GM12878 (cell line): ENCODE measurements around the gene PELI1. TPM values are rescaled to one million over a fixed set of nuclear protein-coding genes. Genes with fewer than 3 reads are reported as not detected.
A peak's percentile ranks its signal among the peaks of the same experiment; 100 is the strongest.

Experiments
- ATAC-seq: fragments of 200-7000 bp; cut with Tn5 transposase; 3 replicates; pipeline ENCODE4 v1.9.1; 2020; ENCODE audit warnings: mild to moderate bottlenecking, moderate library complexity
- BruUV-seq: library from RNA; stranded (reverse); fragments of 400-500 nt; replicated peaks from 2 replicates; lab custom pipeline; 2021; lab: Mats Ljungman, UMichigan
- CTCF ChIA-PET: fragments of 300-600 bp; sonication (Branson Sonifier 250); formaldehyde crosslinking; extraction: SDS; loops from one replicate; lab custom pipeline; 2021; ENCODE audit warnings: inconsistent platforms; lab: Yijun Ruan, JAX
- POLR2A ChIA-PET: fragments of 350-600 bp; formaldehyde crosslinking; extraction: SDS; loops from one replicate; lab custom pipeline; 2021; ENCODE audit warnings: inconsistent platforms; lab: Charles Lee
- RAD21 ChIA-PET: fragments of 300-600 bp; sonication (Branson Sonifier 250); formaldehyde crosslinking; loops from one replicate; lab custom pipeline; 2023; ENCODE audit warnings: antibody characterized with exemption; ENCODE audit not compliant: unreplicated experiment; lab: Charles Lee
- SMC1A ChIA-PET: fragments of 300-600 bp; sonication (Branson Sonifier 250); formaldehyde crosslinking; loops from one replicate; lab custom pipeline; 2023; ENCODE audit not compliant: unreplicated experiment, uncharacterized antibody; lab: Charles Lee
- DNase-seq: peaks from one replicate; pipeline ENCODE4 v3.0.0-alpha.2; 2011; ENCODE audit warnings: low read depth, low spot score
- FAIRE-seq: peaks from 3 replicates; lab custom pipeline; 2011; peaks lifted over from hg19 to GRCh38; lab: Jason Lieb, UNC
- H2AFZ ChIP-seq: 2 replicates; pipeline ENCODE4 v1.6.0; 2011; ENCODE audit warnings: low read depth, low read length, control low read depth; ENCODE audit not compliant: control insufficient read depth
- H3K27ac ChIP-seq: 2 replicates; pipeline ENCODE4 v1.5.1; 2011; ENCODE audit warnings: control low read depth; ENCODE audit not compliant: control insufficient read depth, insufficient read depth
- H3K27me3 ChIP-seq, 2 experiments: replicated peaks in 1 of 2; 2 replicates each; pipeline versions ENCODE4 v1.6.0 to v1.6.1; 2011; ENCODE audit warnings: low read length in 1 of 2; ENCODE audit not compliant: control insufficient read depth in 2 of 2, insufficient read depth in 2 of 2
- H3K36me3 ChIP-seq, 2 experiments: 2 replicates each; pipeline ENCODE4 v1.5.1; 2011; ENCODE audit warnings: low read length in 1 of 2; ENCODE audit not compliant: control insufficient read depth in 2 of 2, insufficient read depth in 2 of 2
- H3K4me1 ChIP-seq: 2 replicates; pipeline ENCODE4 v1.6.1; 2011; ENCODE audit warnings: mild to moderate bottlenecking, low read length, moderate library complexity, mixed read lengths; ENCODE audit not compliant: control insufficient read depth, insufficient read depth
- H3K4me2 ChIP-seq: 2 replicates; pipeline ENCODE4 v1.6.0; 2011; ENCODE audit warnings: control low read depth; ENCODE audit not compliant: control insufficient read depth, insufficient read depth
- H3K4me3 ChIP-seq: fragments of 200-600 bp; sonication (generic); 2 replicates; pipeline ENCODE4 v1.5.1; 2016
- H3K79me2 ChIP-seq: 2 replicates; pipeline ENCODE4 v1.6.0; 2011; ENCODE audit warnings: low read length; ENCODE audit not compliant: control insufficient read depth, insufficient read depth
- H3K9ac ChIP-seq: 2 replicates; pipeline ENCODE4 v1.8.0; 2011; ENCODE audit warnings: low read length, control low read depth, mixed read lengths; ENCODE audit not compliant: control insufficient read depth, insufficient read depth
- H3K9me3 ChIP-seq: replicated peaks from 3 replicates; pipeline ENCODE4 v1.5.1; 2011; ENCODE audit warnings: mild to moderate bottlenecking, low read length; ENCODE audit not compliant: control insufficient read depth, insufficient read depth
- H4K20me1 ChIP-seq: 2 replicates; pipeline ENCODE4 v1.6.0; 2011; ENCODE audit not compliant: control insufficient read depth, insufficient read depth
- CHD4 ChIP-seq: fragments of 200-600 bp; sonication (generic); IDR thresholded peaks from 2 replicates; pipeline ENCODE4 v1.6.1; 2016; ENCODE audit warnings: mild to moderate bottlenecking
- EGR1 ChIP-seq, 2 experiments: IDR thresholded peaks; 1 replicate in 1 of 2; 2 replicates in 1 of 2; pipeline ENCODE4 v1.6.1; 2011 to 2012; ENCODE audit warnings: low read depth in 2 of 2, low read length in 2 of 2, borderline replicate concordance in 1 of 2, mild to moderate bottlenecking in 1 of 2, moderate library complexity in 1 of 2
- GATAD2B ChIP-seq: fragments of 450-650 bp; conservative IDR thresholded peaks from 2 replicates; pipeline ENCODE4 v1.6.1; 2017; ENCODE audit warnings: low read depth, mild to moderate bottlenecking, moderate library complexity
- HDAC6 ChIP-seq: fragments of 200-600 bp; sonication (generic); IDR thresholded peaks from one replicate; pipeline ENCODE4 v1.8.0; 2017; ENCODE audit warnings: antibody characterized with exemption; ENCODE audit not compliant: unreplicated experiment
- IKZF1 ChIP-seq: fragments of 450-650 bp; conservative IDR thresholded peaks from 2 replicates; pipeline ENCODE4 v1.6.1; 2017; ENCODE audit warnings: antibody characterized with exemption, mild to moderate bottlenecking
- LARP7 ChIP-seq: fragments of 450-650 bp; IDR thresholded peaks from 2 replicates; pipeline ENCODE4 v1.6.1; 2017; ENCODE audit warnings: mild to moderate bottlenecking
- MEF2B ChIP-seq: fragments of 450-650 bp; IDR thresholded peaks from 2 replicates; pipeline ENCODE4 v1.6.1; 2018; ENCODE audit warnings: mild to moderate bottlenecking, moderate library complexity; ENCODE audit not compliant: partially characterized antibody, poor library complexity, severe bottlenecking
- NRF1 ChIP-seq: conservative IDR thresholded peaks from 2 replicates; pipeline ENCODE4 v1.6.1; 2011; ENCODE audit warnings: mild to moderate bottlenecking, low read depth, low read length, improper control_type of control experiment
- PBX3 ChIP-seq: IDR thresholded peaks from 2 replicates; pipeline ENCODE4 v1.6.1; 2011; ENCODE audit warnings: mild to moderate bottlenecking, low read depth, low read length, moderate library complexity; ENCODE audit not compliant: insufficient replicate concordance
- RUNX3 ChIP-seq: IDR thresholded peaks from 2 replicates; pipeline ENCODE4 v1.6.1; 2012; ENCODE audit warnings: low read length, inconsistent platforms
- SREBF2 ChIP-seq: IDR thresholded peaks from 2 replicates; pipeline ENCODE4 v1.6.1; 2012; ENCODE audit warnings: mild to moderate bottlenecking, low read length
- ZBTB33 ChIP-seq: fragments of 450-650 bp; IDR thresholded peaks from 2 replicates; pipeline ENCODE4 v1.6.1; 2017; ENCODE audit warnings: mild to moderate bottlenecking
- WGBS: methylation state at CpG from one replicate; pipeline ENCODE4 v1.1.6; 2016; ENCODE audit warnings: low lambda C conversion rate; ENCODE audit not compliant: insufficient replicate concordance, insufficient coverage; ENCODE audit errors: missing lambda C conversion rate; 5-methylcytosine and 5-hydroxymethylcytosine counted together
- in situ Hi-C: fragments of 300-500 bp; cut with MboI; formaldehyde crosslinking; loops from 9 replicates; pipeline ENCODE4 v1.14.3; 2018; ENCODE audit warnings: mixed read lengths
- intact Hi-C: fragments of 100-400 bp; cut with micrococcal nuclease; formaldehyde crosslinking; loops from one replicate; pipeline ENCODE4 v1.14.2; 2022; ENCODE audit not compliant: unreplicated experiment
- polyA plus RNA-seq, 11 experiments: library from polyadenylated mRNA; depleted of rRNA in 4 of 11; unstranded in 6 of 11; stranded (reverse) in 5 of 11; fragments of >200 nt; fragmentation: Nextera tagmentation in 4 of 11; fragmentation: Illumina TruSeq in 1 of 11; extraction: Ambion mirVana in 4 of 11; extraction: Trizol in 1 of 11; gene quantifications; 1 replicate in 1 of 11; 2 replicates in 10 of 11; pipeline versions ENCODE4 v1.2.1 to v1.2.3, GENCODE V29; 2011 to 2016; ENCODE audit warnings: inconsistent platforms in 2 of 11, missing spikeins in 2 of 11, low read depth in 1 of 11
- total RNA-seq, 4 experiments: library from RNA; depleted of rRNA in 3 of 4; stranded (reverse); fragments of >200 nt in 3 of 4; fragmentation: Illumina TruSeq in 1 of 4; extraction: Trizol in 1 of 4; gene quantifications; 2 replicates each; pipeline versions ENCODE4 v1.2.1 to v1.2.3, GENCODE V29; 2013 to 2021

PELI1 gene
- total and polyA plus RNA-seq, 10 of the 15 experiments (the other 5 are each of a cell fraction or from before 2014, with no cell fraction given) = 12.1 to 92.0 (median 39.8) TPM

GRCh38 chr2:64105670-64106461 lies 38.4 kb downstream of the PELI1 start (continued):
- TF ChIP-seq MEF2B (no peak), IKZF1 (peak; percentile 38; the same call in 1 of the 2 replicates), HDAC6 (no peak), LARP7 (no peak), CHD4 (no peak), EGR1 (IDR thresholded peaks at IDR 0.05; ENCODE audit: borderline replicate concordance in 1 of 2, low read depth in 2 of 2, low read length in 2 of 2) (no peak), ZBTB33 (no peak)

- Histone ChIP-seq H3K4me3 (no peak overlapping the region), H3K9me3 (no peaks in the 10 kb centered on the region), H2AFZ (no peak overlapping the region), H3K79me2 (peaks cover 47% of the 10 kb centered on the region), H3K4me2 (no peak overlapping the region), H3K36me3 (peaks cover 7 to 42% of the 10 kb centered on the region in 2 experiments), H3K9ac (no peak overlapping the region), H3K27me3 (no peaks in the 10 kb centered on the region), H3K27ac (no peak overlapping the region; the same call in 1 of the 2 replicates), H4K20me1 (no peaks in the 10 kb centered on the region), H3K4me1 (peaks cover 46% of the 10 kb centered on the region)
- ChIA-PET CTCF (interaction anchor here (0.9 to 4.3 kb wide), 9 partner anchors 10 to 226 kb away, joined by 3 to 12 read pairs (median 7); no protein-coding TSS in a partner anchor), POLR2A (interaction anchor here (0.8 to 4.3 kb wide), 8 partner anchors 11 to 223 kb away, joined by 3 to 17 read pairs (median 4); no protein-coding TSS in a partner anchor), SMC1A (interaction anchor here (0.6 to 19.8 kb wide), 14 partner anchors 10 to 223 kb away, joined by 3 to 495 read pairs (median 5); no protein-coding TSS in a partner anchor), RAD21 (interaction anchor here (0.8 to 9.2 kb wide), 10 partner anchors 10 to 223 kb away, joined by 4 to 101 read pairs (median 10); no protein-coding TSS in a partner anchor)
- intact Hi-C loops (no loop called here), in situ Hi-C loops (no loop called here)
- WGBS = 96% methylated on average over 1 of the region's 1 CpG
- no TSS peak for BruUV-seq
- TF ChIP-seq RUNX3 (no peak), SREBF2 (no peak), GATAD2B (no peak), PBX3 (no peak), NRF1 (no peak)
- ATAC-seq (no peak), FAIRE-seq (no peak), DNase-seq (no peak)
Measured at GRCh38 chr2:64104933-64105332, 39.3 kb downstream of the PELI1 start.
